ENCODE measurements around the gene PCDHGC5.

The PCDHGC5 gene

GRCh38 chr5:141475625-141476131 is 13.2 kb upstream of the PCDHGC5 start, which contains the start of gene PCDHGC3:
TSS of gene PCDHGC3 (plus strand) at chr5:141475966. CDS start at chr5:141476117, 151 bp downstream.
- TF ChIP-seq, protein P1, sequence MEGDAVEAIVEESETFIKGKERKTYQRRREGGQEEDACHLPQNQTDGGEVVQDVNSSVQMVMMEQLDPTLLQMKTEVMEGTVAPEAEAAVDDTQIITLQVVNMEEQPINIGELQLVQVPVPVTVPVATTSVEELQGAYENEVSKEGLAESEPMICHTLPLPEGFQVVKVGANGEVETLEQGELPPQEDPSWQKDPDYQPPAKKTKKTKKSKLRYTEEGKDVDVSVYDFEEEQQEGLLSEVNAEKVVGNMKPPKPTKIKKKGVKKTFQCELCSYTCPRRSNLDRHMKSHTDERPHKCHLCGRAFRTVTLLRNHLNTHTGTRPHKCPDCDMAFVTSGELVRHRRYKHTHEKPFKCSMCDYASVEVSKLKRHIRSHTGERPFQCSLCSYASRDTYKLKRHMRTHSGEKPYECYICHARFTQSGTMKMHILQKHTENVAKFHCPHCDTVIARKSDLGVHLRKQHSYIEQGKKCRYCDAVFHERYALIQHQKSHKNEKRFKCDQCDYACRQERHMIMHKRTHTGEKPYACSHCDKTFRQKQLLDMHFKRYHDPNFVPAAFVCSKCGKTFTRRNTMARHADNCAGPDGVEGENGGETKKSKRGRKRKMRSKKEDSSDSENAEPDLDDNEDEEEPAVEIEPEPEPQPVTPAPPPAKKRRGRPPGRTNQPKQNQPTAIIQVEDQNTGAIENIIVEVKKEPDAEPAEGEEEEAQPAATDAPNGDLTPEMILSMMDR (IDR thresholded peaks at IDR 0.05), result no peak

DNA sequence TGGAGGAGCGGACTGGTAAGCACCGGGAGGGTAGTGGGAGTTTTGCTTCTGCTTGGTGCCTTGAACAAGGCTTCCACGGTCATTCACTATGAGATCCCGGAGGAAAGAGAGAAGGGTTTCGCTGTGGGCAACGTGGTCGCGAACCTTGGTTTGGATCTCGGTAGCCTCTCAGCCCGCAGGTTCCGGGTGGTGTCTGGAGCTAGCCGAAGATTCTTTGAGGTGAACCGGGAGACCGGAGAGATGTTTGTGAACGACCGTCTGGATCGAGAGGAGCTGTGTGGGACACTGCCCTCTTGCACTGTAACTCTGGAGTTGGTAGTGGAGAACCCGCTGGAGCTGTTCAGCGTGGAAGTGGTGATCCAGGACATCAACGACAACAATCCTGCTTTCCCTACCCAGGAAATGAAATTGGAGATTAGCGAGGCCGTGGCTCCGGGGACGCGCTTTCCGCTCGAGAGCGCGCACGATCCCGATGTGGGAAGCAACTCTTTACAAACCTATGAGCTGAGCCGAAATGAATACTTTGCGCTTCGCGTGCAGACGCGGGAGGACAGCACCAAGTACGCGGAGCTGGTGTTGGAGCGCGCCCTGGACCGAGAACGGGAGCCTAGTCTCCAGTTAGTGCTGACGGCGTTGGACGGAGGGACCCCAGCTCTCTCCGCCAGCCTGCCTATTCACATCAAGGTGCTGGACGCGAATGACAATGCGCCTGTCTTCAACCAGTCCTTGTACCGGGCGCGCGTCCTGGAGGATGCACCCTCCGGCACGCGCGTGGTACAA is 12.6 kb upstream of the PCDHGC5 start:
- Mint-ChIP-seq H3K9me3 (peaks cover 55% of the 10 kb centered on the region), H3K4me3 (peak overlapping the region; percentile 94), H3K27ac (peak overlapping the region; percentile 99), H3K4me1 (peaks cover 52% of the 10 kb centered on the region), H3K36me3 (ENCODE audit: low read depth) (peaks cover 84% of the 10 kb centered on the region), H3K27me3 (ENCODE audit: low read depth, poor library complexity) (peaks cover 3% of the 10 kb centered on the region)
- TF ChIP-seq, protein P1 (IDR thresholded peaks at IDR 0.05), result no peak
- peak; percentile 31 for DNase-seq

More at GRCh38 chr5:141475625-141476131, 13.2 kb upstream of the PCDHGC5 start, which contains the start of gene PCDHGC3:
- H3K4me1 Mint-ChIP-seq, result peaks cover 47% of the 10 kb centered on the region
- peaks cover 1% of the 10 kb centered on the region for H3K27me3 Mint-ChIP-seq (ENCODE audit: low read depth, poor library complexity)
- H3K27ac Mint-ChIP-seq, result peak within 1 kb of the TSS; percentile 99
- peaks cover 79% of the 10 kb centered on the region for H3K36me3 Mint-ChIP-seq (ENCODE audit: low read depth)
- peaks cover 53% of the 10 kb centered on the region for H3K9me3 Mint-ChIP-seq
- peak; percentile 69 for DNase-seq
- peak within 1 kb of the TSS; percentile 94 for H3K4me3 Mint-ChIP-seq

- TF ChIP-seq, protein P1 (IDR thresholded peaks at IDR 0.05), result no peak
- DNase-seq, result no peak
- no peak overlapping the region for H3K27ac Mint-ChIP-seq
- peaks cover 79% of the 10 kb centered on the region for H3K36me3 Mint-ChIP-seq (ENCODE audit: low read depth)
- peaks cover 52% of the 10 kb centered on the region for H3K4me1 Mint-ChIP-seq
- H3K27me3 Mint-ChIP-seq (ENCODE audit: low read depth, poor library complexity), result peaks cover 3% of the 10 kb centered on the region
- peaks cover 55% of the 10 kb centered on the region for H3K9me3 Mint-ChIP-seq
- H3K4me3 Mint-ChIP-seq, result peak overlapping the region; percentile 94
These were observed 11.8 kb upstream of the PCDHGC5 start for GRCh38 chr5:141477044-141477575.

DNA sequence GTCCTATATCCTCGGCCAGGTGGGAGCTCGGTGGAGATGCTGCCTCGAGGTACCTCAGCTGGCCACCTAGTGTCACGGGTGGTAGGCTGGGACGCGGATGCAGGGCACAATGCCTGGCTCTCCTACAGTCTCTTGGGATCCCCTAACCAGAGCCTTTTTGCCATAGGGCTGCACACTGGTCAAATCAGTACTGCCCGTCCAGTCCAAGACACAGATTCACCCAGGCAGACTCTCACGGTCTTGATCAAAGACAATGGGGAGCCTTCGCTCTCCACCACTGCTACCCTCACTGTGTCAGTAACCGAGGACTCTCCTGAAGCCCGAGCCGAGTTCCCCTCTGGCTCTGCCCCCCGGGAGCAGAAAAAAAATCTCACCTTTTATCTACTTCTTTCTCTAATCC is 11.1 kb upstream of the PCDHGC5 start:
- peaks cover 55% of the 10 kb centered on the region for H3K9me3 Mint-ChIP-seq
- TF ChIP-seq, protein P1 (IDR thresholded peaks at IDR 0.05), result no peak
- H3K4me1 Mint-ChIP-seq, result peaks cover 59% of the 10 kb centered on the region
- H3K36me3 Mint-ChIP-seq (ENCODE audit: low read depth), result peaks cover 84% of the 10 kb centered on the region
- peaks cover 3% of the 10 kb centered on the region for H3K27me3 Mint-ChIP-seq (ENCODE audit: low read depth, poor library complexity)
- DNase-seq, result no peak
- H3K27ac Mint-ChIP-seq, result no peak overlapping the region
- peak overlapping the region; percentile 62 for H3K4me3 Mint-ChIP-seq

DNA sequence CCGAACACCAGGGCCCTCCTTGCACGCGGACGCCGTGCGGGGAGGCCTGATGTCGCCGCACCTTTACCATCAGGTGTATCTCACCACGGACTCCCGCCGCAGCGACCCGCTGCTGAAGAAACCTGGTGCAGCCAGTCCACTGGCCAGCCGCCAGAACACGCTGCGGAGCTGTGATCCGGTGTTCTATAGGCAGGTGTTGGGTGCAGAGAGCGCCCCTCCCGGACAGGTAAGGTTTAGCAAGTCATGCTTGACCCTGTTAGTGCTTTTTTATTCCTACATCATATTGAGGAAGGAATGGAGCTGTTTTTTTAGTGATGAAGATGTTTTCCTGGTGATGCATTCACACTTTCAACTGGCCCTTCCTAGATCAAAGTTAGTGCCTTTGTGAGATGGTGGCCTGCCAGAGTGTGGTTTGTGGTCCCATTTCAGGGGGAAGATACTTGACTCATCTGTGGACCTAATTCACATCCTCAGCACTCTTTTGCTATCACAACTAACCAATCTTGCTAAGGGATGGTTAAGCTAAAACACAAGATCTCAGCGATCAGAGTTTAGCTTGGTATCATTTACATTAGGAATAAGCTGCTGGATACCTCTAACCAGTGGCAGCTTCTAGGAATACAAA is 10.4 kb upstream of the PCDHGC5 start:
- peaks cover 3% of the 10 kb centered on the region for H3K27me3 Mint-ChIP-seq (ENCODE audit: low read depth, poor library complexity)
- TF ChIP-seq, protein P1 (IDR thresholded peaks at IDR 0.05), result no peak
- peak overlapping the region; percentile 62 for H3K4me3 Mint-ChIP-seq
- H3K4me1 Mint-ChIP-seq, result peaks cover 66% of the 10 kb centered on the region
- no peak overlapping the region for H3K27ac Mint-ChIP-seq
- DNase-seq, result no peak
- peaks cover 83% of the 10 kb centered on the region for H3K36me3 Mint-ChIP-seq (ENCODE audit: low read depth)
- peaks cover 55% of the 10 kb centered on the region for H3K9me3 Mint-ChIP-seq
